Gastrocnemius medialis (tissue), 4 donors: ENCODE measurements around the gene HOXA6.

ENCODE experiments used
- CTCF ChIP-seq, 5 experiments: fragments of 450-650 bp in 3 of 5; fragments of 200-600 bp in 2 of 5; sonication (generic) in 2 of 5; IDR thresholded peaks in 4 of 5; conservative IDR thresholded peaks in 1 of 5; 1 replicate in 4 of 5; 2 replicates in 1 of 5; pipeline ENCODE4 v1.5.1; 2016 to 2019; ENCODE audit warnings: antibody characterized with exemption in 5 of 5, mild to moderate bottlenecking in 3 of 5, moderate library complexity in 3 of 5
- POLR2A ChIP-seq, 2 donors: fragments of 450-650 bp; IDR thresholded peaks; one replicate each; pipeline ENCODE4 v1.6.1; 2017; ENCODE audit warnings: antibody characterized with exemption in 2 of 2, mild to moderate bottlenecking in 2 of 2, moderate library complexity in 2 of 2

GRCh38 chr7:27156508-27156898 is 8.9 kb upstream of the HOXA6 start, which contains the start of gene HOXA7:
- no peak for TF ChIP-seq CTCF (IDR thresholded peaks at IDR 0.05 in 4 of 5, conservative IDR thresholded peaks at IDR 0.05 in 1 of 5)
- TF ChIP-seq POLR2A (IDR thresholded peaks at IDR 0.05) = peak; percentile 6 to 12
